Kasumi-1 (cell line): ENCODE data around the gene ATP1B3.
A peak's percentile ranks its signal among the peaks of the same experiment; 100 is the strongest.
"Not testable (repeated sequence)": the region's sequence is repeated elsewhere in the genome, so short reads cannot be mapped to it uniquely, and the experiment has no call there.

Experiments used
- DNase-seq, 2 experiments: peaks; one replicate each; lab custom pipeline; 2025; lab: John Stamatoyannopoulos, UW

ATP1B3 gene

DNA sequence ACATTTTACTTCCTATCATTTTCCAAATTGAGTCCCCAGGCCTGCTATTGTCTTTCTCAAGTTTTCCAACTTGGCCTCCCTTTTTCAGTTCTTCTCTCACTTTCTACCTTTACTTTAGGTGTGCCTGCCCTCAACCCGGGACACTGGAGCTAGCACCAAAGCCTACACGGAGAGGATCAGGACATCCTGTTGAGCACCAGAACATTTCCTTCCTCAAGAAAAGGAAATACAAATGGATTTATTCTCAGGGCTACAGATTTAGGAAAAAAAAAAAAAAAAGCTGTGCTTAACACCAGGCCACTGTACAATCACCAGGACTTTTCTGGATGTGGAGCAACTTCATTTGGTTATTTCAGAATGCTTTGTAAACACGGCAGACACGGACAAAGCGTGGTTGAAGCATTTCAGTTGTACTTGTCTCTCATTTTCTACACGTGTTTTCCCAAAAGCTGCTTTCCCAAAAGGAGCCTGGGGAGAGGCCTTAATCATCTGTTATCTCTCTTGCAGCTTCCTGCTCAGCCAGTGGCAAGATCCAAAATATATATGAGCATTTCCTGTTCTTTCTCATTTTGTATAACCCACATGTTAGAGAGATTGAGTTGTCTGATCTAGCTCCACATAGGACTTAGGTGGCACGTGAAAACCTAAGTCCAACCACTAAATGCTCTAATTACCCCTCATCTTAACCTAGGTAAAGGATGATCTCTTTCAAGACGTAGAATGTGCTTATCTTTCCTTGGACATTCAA is 15.5 kb upstream of the ATP1B3 start:
- DNase-seq, result no peak

DNA sequence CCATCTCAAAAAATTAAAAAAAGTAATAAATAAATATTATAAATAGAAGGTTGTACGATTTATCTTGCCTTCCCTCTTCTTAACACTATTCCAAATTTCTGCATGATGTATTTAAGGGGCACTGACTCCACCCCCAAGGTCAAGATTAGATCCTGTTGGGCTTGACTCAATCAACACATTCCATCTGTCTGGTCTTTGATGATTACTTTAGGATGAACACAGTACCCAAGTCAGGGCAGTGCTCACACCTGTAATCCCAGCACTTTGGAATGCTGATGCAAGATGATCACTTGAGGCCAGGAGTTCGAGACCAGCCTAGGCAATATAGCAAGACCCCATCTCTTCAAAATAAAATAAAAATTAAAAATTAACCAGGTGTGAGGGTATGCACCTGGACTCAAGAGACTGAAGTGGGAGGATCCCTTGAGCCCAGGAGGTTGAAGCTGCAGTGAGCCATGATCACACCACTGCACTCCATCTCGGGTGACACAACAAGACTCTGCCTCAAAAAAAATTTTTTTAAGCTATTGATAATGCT is 14.1 kb upstream of the ATP1B3 start:
- no peak for DNase-seq

DNA sequence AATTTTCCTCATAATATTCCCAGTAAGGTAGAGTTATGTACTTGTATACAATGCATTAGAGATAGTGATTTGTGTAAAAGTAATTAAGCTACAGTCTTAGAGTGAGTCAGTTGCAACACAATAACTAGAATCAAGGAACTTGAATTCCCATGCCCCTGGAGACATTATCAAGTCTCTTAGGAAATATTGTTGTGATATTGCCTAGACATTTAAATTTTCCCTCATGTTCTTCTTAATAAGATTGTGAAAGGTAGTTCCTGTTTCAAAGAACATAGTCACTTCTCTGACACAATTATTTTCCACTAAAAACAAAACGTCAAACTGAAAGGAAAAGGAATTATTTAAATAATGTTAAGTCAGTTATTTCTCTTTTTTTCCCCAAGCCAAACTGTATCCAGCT is 13.0 kb upstream of the ATP1B3 start:
- DNase-seq, result peak in 1 of 2 experiments; percentile 13

DNA sequence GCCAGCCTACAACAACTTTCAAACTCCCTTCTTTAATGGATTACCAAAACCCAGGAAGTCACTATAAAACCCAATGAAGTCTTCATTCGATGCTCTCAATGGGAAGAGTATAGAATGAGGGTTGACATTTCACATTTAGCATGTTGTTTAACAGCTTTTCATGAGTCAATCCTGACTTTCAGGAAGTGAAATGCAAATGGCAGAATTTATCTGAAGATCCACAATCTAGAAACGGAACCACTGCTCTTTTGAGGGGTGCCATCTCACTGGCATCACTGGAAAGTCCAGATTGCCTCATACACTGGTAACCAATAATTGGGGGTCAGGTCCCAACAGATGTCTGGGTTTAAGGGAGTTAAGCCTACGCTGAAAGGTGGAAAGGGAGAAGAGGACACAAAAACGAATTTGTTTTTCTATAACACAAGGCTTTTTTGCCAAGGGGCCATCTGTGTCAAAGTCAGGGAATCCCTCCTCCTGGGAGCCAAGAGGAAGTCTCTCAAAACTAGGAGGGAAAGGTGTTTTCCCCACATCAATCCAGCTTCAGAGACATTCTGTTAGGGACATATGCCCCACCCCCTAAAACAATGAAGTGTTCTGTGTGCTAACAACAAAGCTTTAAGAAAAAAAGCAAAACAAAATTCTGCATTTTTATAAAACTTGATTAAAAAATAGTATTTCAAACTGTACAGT is 12.0 kb upstream of the ATP1B3 start:
- no peak for DNase-seq

DNA sequence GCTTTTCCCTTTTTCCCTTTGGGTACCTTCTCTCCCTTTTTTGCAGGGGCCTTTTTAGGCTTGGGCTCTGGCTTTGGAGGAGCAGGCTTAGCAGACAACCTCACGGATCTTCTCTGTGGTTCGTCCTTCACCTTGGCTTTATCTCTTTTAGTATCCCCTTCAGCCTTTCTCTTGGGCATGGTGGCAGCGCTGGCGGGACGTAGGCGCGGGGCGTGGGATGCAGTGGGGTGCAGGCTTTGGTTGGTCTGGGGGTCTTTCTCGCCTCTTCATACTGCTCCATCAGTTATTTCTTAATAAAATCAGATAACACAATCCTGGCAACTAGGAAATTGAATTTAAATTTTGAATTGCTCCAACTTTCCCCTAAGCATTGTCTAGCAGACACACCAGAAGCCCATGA is 11.3 kb upstream of the ATP1B3 start:
- no peak for DNase-seq

DNA sequence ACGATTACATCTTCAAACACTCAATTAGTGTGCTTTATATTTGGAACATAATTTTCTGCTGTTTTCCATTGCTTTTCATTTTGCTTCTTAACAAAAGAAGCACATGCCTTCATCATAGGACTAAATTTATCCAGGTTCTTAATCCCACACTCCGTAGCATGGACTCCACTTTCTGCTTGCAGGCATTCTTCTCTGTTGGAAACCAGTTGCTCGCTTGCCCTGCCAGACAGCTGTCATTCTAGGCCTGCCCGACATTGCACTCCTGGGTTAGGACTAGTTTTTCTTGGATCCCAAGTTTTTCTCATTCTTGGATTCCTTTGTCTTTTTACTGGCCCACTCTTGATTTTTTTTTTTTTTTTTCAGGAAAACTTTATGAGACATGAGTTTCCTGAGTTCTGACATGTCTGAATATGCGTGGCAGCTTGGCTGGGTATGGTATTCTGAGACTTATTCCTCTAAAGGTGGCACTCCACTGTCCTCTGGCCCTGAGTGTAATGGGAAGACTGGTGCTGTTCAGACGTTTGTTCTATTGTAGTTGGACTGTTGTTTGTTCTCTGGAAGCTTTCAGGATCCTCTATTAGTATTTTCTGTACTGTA is 6.3 kb upstream of the ATP1B3 start:
- no peak for DNase-seq

DNA sequence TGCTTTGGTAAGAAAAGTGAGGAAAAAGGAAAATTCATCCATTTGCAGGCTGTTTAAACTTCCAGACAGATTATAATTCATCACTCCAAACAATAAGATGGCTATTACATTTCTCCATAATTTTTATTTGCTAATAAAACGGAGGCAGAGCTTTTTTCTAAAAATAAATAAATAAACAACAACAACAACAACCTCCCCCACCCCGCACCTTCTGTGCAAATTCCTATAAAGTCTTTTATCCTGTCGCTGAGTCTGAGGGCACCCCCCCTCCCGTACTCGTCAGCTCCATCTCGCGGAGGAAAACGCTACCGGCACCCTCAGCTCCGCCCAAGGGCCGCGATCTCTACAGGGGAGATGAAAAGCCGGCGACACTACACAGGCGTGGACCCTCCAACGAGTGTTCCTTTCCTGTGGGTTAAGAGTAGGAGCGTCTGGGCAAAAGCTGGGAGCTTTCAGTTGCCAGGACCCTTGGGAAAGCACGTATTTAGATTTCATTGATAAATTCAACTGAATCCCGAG is 1.0 kb upstream of the ATP1B3 start:
- DNase-seq, result peak; percentile 90 to 92

DNA sequence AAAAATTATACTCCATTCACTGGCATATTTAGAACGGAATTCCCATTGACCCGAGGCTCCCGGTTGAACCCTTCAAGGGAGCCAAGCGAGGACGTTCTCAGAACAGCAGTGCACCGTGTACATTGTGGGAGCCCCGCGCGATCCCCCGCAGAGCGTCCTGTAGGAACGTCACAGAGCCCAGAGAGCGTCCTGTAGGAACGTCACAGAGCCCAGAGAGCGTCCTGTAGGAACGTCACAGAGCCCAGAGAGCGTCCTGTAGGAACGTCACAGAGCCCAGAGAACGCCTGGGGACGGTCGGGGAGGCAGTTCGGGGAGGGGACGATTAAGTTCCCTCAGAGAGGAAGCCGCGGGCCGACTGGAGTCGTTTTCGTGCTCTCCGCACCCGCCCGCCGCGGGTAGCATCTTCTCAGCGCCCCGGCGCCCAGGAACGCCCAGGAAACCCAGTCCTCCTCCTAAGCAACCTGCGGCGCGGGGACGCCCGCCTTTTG is 506 bp upstream of the ATP1B3 start:
- peak; percentile 74 for DNase-seq

DNA sequence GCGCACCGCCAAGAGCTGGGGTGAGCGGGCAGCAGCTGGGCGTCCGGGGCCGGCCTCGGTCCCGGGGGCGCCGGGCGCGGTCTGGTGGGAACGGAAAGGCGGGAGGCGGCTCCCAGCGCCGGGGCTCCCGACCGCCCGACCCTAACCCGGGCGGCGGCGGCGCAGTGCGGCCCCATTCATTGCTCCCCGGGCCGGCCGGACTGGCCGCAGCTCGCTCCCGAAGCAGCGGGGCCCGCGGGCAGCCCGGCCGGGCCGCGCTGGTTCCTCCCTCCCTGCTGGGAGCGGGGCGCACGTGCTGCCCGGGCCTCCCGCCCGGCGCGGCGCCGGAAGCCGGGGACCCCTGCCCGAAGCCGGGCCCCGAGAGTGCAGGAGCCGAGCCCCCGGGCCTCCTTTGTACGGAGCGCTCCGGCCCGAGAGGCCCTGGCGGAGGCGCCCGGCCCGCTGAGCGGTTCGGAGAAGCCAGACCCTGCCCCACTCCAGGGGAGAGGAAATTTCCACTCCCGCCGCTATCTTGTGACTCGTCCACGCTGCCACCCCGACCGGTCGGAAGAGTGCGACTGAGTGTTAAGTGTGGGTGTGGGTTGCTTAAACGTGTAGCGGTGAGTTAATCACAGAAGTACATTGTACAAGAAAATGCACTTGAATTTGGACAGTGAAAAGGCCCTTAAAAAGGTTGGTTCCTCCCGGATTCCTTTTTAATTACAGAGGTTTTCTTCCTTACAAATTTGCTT is 613 bp downstream of the ATP1B3 start:
- peak; percentile 31 to 37 for DNase-seq

DNA sequence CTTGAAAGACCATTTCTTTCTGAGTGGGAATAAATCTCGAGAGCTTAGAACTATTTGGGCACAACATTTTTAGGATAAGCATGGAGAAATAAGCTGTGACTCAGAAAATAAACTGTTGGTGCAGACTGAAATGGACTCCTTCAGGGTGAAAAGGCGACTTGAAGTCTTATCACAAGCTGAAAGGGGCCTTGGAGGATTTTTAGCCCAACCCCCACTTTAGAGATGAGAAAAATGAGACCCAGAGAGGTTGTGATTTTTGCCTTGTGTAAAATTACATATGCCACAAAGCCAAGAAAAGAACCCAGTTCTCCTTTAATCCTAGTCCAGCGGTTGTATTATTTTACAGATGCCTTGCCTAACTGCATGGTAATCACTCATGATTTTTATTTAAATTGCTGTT is 1.5 kb downstream of the ATP1B3 start:
- DNase-seq, result peak; percentile 16 to 30

DNA sequence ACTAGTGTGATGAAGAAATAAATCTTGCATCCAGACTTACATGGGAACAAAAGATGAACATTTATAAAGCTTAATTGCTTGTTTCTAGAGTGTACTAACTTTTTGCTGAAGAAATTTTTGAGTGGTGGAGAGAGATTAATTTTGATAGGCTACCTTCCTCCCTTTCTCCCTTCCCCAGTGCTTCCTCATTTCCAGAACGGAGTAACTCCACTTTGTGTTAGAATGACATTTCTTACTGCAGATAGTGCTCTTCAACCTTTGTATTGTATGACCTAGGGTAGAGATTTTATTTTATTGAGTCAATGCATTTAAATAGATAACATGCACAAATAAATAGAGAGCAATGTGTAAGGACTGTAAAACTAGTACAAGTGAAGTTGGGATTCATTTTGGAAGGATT is 1.9 kb downstream of the ATP1B3 start:
- DNase-seq, result peak; percentile 74 to 78

DNA sequence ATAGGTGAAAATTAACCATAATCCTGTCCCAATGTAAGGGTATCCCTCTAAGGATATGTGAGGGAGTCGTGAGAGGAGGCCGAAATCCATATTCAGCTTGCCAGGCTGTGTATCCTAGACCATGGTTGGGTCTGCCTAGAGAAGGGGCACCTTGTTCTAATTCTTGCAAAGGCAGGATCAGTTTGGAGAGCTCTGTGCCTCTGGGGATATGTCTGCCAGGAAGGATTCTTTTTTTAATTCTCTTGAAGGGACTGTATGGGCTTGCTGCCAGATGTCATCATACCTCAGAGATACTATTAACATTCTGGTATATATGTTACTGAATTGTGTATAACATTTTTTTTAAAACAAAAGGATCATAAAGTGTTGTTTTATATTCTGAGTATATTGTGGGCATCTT is 2.4 kb downstream of the ATP1B3 start:
- no peak for DNase-seq

DNA sequence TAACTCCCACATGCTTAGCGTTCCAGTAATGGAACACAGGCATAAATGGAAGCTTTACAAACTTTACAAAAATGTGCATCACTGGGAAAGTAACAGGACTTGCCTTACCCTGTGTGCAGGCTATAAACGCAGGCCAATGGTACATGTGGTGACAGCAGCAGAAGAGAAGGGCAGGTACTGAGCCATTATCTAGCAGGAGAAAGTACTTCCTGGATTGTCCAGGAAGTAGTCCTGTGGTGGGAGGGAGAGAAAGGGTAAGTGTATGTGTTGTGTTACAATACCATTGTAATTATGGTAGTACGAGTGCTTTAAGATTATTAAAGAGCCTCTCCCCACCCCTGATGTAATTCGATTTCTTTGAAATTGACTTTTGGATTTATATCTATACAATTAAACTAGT is 5.3 kb downstream of the ATP1B3 start:
- peak in 1 of 2 experiments; percentile 25 for DNase-seq

DNA sequence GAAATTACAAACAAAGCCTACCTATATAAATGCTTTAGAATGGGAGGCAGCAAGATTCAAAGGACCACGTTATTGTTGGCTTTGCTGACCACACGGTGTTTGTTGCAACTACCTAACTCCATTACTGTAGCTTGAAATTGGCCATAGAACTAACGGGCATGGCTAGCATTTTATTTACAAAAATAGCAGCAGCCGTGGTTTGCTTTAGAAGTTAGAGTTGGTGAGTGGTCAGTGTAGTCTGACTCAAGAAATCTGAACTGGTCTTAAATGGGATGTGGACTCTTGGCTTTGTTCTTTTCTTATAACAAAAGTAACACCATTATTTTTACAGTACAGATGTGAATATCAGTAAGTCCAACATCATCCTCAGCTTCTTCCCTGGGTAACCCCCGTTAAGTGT is 10.6 kb downstream of the ATP1B3 start:
- DNase-seq, result no peak

DNA sequence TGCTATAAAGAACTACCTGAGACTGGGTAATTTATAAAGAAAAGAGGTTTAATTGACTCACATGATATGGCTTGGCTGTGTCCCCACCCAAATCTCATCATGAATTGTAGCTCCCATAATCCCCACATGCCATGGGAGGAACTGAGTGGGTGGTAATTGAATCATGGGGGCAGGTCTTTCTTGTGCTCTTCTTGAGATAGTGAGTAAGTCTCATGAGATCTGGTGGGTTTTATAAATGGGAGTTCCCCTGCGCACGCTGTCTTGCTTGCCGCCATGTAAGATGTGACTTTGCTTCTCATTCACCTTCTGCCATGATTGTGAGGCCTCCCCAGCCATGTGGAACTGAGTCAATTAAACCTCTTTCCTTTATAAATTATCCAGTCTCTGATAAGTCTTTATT is 12.1 kb downstream of the ATP1B3 start:
- DNase-seq, result not testable (repeated sequence)

DNA sequence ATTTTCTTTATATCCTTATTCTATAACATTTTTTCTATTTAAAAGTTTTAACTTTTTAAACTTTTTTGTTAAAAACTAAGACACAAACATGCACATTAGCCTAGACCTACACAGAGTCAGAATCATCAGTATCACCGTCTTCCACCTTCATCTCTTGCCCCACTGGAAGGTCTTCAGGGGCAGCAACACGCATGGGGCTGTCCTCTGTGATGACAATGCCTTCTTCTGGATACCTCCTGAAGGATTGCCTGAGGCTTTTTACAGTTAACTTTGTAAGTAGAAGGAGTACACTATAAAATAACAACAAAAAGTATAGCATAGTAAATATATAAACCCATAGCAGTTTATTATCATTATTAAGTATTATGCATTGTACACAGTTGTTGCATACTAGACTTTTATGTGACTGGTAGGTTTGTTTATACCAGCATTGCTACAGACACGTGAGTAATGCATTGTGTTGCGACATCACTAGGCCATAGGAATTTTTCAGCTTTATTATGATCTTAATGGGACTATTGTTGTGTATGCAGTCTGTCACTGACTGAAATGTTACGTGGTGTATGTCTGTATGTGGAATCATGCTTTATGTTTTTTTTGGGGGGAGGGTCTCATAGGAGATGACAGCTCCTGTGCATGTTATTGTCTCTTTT is 18.2 kb downstream of the ATP1B3 start:
- DNase-seq, result no peak

DNA sequence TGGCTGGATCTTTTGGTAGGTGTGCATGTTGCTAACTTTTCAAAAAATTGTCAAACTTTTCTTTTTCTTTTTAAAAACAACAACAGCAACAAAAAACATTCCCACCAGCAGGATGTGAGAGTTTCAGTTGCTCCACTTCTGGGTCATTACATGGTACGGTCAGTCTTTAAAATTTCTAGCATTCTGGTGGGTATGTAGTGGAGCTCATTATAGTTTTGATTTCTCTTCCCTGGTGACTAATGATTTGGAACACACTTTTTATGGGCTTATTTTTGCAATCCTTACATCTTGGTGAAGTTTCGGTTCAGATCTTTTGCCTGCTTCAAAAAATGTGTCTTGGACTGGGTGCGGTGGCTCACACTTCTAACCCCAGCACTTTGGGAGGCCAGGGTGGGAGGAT is 19.3 kb downstream of the ATP1B3 start:
- DNase-seq, result no peak

DNA sequence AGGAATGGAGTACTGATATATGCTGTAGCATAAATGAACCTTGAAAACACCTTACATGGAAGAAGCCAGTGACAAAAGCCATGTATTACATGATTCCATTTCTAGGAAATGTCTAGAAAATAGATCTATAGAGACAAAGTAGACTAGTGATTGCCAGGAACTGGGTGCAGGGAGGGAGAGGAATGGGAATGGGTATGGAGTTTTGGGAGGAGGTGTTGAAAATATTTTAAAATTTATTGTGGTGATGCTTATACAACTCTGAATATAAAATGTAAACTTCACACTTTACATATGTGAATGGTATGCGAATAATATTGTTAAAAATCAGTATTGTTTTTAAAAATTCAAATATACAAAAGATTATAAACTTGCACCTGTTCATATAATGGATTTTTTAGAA is 22.5 kb downstream of the ATP1B3 start:
- no peak for DNase-seq

DNA sequence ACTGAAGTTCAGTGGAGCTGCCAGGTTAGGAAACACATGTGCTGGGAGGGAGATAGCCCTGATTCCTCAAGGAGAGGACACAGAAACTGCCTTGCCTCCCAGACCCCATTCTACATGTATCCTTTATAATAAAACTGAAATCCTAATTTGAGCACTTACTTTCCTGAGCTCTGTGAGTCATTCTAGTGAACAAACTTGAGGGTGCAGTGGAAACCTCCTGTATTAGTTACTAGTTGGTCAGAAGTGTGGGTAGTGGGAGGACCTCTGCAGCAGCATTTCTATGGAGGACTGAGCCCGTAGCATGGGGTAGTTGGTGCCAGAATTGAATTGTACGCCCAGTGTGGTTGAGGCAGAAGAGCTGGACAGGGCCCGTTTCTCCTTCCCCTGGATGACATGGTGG is 23.9 kb downstream of the ATP1B3 start:
- no peak for DNase-seq

DNA sequence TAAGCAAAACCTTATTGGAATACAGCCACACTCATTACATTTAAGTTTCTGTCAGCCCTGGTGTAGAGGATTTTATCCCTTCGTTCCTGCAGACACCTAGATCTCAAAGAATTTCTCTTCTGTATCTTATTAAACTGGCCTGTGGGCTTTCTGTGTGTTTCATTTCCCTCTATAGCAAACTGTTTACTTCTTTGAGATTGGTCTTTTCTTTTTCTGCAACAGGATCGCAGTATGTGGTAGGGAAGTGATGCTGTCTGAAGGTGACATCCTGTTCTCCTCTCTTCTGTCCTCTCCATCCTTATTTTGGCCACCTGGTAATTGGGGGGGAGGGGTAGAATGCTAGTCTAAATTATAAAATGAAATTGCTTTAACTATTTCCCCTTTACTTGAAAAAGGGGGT is 25.5 kb downstream of the ATP1B3 start:
- DNase-seq, result no peak

DNA sequence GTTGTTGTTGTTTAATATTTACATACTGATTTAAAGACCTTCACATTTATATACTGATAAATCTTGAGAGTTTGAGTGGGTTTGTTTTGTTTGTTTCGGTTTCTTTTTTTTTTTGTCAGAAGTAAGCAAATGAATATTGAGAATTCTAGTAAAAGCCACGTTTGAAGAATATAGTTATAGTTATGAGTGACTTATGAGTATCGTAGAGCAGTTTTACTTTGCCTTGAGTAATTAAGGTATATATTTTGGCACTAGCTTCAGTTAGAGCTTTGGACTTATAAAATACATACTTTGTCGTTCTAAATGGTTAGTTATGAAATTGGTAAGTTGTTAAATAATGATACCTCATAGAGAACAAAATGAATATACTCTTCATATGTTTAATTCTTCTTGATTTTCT is 27.8 kb downstream of the ATP1B3 start:
- no peak for DNase-seq
